Astrocyte (in vitro differentiated cells and primary cell): Measurements from ENCODE around the gene THSD7B. TPM values are rescaled to one million over a fixed set of nuclear protein-coding genes. Genes with fewer than 3 reads are reported as not detected.

Experiments used
- DNase-seq: peaks from one replicate; pipeline ENCODE4 v3.0.0-alpha.2; 2010; ENCODE audit warnings: low read depth
- FAIRE-seq: peaks from 2 replicates; lab custom pipeline; 2011; peaks lifted over from hg19 to GRCh38; lab: Jason Lieb, UNC
- H2AFZ ChIP-seq: 2 replicates; pipeline ENCODE4 v1.6.0; 2012; ENCODE audit warnings: low read depth, low read length, inconsistent platforms
- H3K27ac ChIP-seq: 2 replicates; pipeline ENCODE4 v1.5.1; 2011; ENCODE audit warnings: low read depth, low read length, inconsistent platforms
- H3K27me3 ChIP-seq: 2 replicates; pipeline ENCODE4 v1.6.0; 2011; ENCODE audit warnings: low read length, inconsistent platforms; ENCODE audit not compliant: insufficient read depth
- H3K36me3 ChIP-seq: 2 replicates; pipeline ENCODE4 v1.5.1; 2011; ENCODE audit warnings: low read length, inconsistent platforms; ENCODE audit not compliant: insufficient read depth
- H3K4me1 ChIP-seq: 2 replicates; pipeline ENCODE4 v1.5.1; 2011; ENCODE audit warnings: low read length, inconsistent platforms; ENCODE audit not compliant: insufficient read depth
- H3K4me2 ChIP-seq: 2 replicates; pipeline ENCODE4 v1.6.0; 2012; ENCODE audit warnings: low read length, inconsistent platforms
- H3K4me3 ChIP-seq: 2 replicates; pipeline ENCODE4 v1.5.1; 2011; ENCODE audit warnings: low read depth, mild to moderate bottlenecking, low read length, inconsistent platforms; ENCODE audit not compliant: insufficient read depth
- H3K79me2 ChIP-seq: 2 replicates; pipeline ENCODE4 v1.6.0; 2012; ENCODE audit warnings: mild to moderate bottlenecking, low read length, inconsistent platforms; ENCODE audit not compliant: insufficient read depth
- H3K9ac ChIP-seq: 2 replicates; pipeline ENCODE4 v1.6.0; 2012; ENCODE audit warnings: mild to moderate bottlenecking, low read length, inconsistent platforms
- H3K9me3 ChIP-seq: 2 replicates; pipeline ENCODE4 v1.5.1; 2012; ENCODE audit warnings: low read depth, mild to moderate bottlenecking, low read length, inconsistent platforms; ENCODE audit not compliant: insufficient read depth
- H4K20me1 ChIP-seq: 2 replicates; pipeline ENCODE4 v1.6.0; 2012; ENCODE audit warnings: low read length, inconsistent platforms; ENCODE audit not compliant: insufficient read depth
- H3K27ac Mint-ChIP-seq: one replicate; pipeline ENCODE4 v1.8.0; 2021; ENCODE audit warnings: mild to moderate bottlenecking, mixed read lengths; ENCODE audit not compliant: unreplicated experiment
- H3K27me3 Mint-ChIP-seq: one replicate; pipeline ENCODE4 v1.8.0; 2021; ENCODE audit warnings: low read depth, mixed read lengths; ENCODE audit not compliant: unreplicated experiment
- H3K36me3 Mint-ChIP-seq: one replicate; pipeline ENCODE4 v1.8.0; 2021; ENCODE audit warnings: low read depth, mixed read lengths; ENCODE audit not compliant: unreplicated experiment
- H3K4me1 Mint-ChIP-seq: one replicate; pipeline ENCODE4 v1.8.0; 2021; ENCODE audit warnings: low read depth, mixed read lengths; ENCODE audit not compliant: unreplicated experiment
- H3K4me3 Mint-ChIP-seq: one replicate; pipeline ENCODE4 v1.8.0; 2021; ENCODE audit warnings: mild to moderate bottlenecking, moderate library complexity, mixed read lengths; ENCODE audit not compliant: unreplicated experiment
- H3K9me3 Mint-ChIP-seq: one replicate; pipeline ENCODE4 v1.8.0; 2021; ENCODE audit warnings: mild to moderate bottlenecking, mixed read lengths; ENCODE audit not compliant: unreplicated experiment
- EZH2 ChIP-seq: IDR thresholded peaks from 2 replicates; pipeline ENCODE4 v1.6.1; 2012; ENCODE audit warnings: mild to moderate bottlenecking, low read length, inconsistent platforms; ENCODE audit not compliant: insufficient read depth
- total RNA-seq: library from RNA; stranded (reverse); gene quantifications from 2 replicates; pipeline ENCODE4 v1.2.1, GENCODE V29; 2021
- TF ChIP-seq, protein P1 (sequence below): IDR thresholded peaks from 2 replicates; pipeline ENCODE4 v1.5.1; 2011; ENCODE audit warnings: low read depth, mild to moderate bottlenecking, inconsistent platforms, low read length, moderate library complexity; ENCODE audit not compliant: insufficient read depth

Gene THSD7B
- total RNA-seq, 1 donor from 2014 or later: 0.18 TPM

DNA sequence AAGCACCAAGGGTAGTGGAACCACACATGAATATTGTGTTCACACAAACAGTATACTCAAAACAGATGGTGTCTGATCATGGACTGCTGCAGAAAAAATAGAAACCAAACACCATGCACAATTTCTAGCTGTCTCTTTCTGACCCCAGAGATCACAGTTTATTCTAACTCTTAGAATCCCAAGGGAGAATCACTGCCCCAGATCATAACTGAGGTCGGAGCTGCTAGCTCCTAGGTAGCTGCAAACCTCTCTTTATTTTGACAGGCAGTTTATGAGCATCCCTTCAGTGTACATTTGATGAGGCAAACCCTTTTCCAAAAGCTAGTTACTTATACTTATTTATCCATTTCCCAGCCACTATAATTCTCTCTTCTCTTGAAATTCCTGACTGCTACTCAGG lies 759.8 kb downstream of the THSD7B start:
- Mint-ChIP-seq H3K27ac (no peak overlapping the region), H3K36me3 (no peaks in the 10 kb centered on the region), H3K27me3 (no peaks in the 10 kb centered on the region), H3K4me3 (no peak overlapping the region), H3K9me3 (no peaks in the 10 kb centered on the region), H3K4me1 (peaks cover 3% of the 10 kb centered on the region)
- H3K9me3 ChIP-seq: no peaks in the 10 kb centered on the region
- DNase-seq (no peak), FAIRE-seq (no peak)
- H3K9ac ChIP-seq: no peak overlapping the region
- H3K4me1 ChIP-seq: no peaks in the 10 kb centered on the region
- TF ChIP-seq, protein P1, sequence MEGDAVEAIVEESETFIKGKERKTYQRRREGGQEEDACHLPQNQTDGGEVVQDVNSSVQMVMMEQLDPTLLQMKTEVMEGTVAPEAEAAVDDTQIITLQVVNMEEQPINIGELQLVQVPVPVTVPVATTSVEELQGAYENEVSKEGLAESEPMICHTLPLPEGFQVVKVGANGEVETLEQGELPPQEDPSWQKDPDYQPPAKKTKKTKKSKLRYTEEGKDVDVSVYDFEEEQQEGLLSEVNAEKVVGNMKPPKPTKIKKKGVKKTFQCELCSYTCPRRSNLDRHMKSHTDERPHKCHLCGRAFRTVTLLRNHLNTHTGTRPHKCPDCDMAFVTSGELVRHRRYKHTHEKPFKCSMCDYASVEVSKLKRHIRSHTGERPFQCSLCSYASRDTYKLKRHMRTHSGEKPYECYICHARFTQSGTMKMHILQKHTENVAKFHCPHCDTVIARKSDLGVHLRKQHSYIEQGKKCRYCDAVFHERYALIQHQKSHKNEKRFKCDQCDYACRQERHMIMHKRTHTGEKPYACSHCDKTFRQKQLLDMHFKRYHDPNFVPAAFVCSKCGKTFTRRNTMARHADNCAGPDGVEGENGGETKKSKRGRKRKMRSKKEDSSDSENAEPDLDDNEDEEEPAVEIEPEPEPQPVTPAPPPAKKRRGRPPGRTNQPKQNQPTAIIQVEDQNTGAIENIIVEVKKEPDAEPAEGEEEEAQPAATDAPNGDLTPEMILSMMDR: no peak
- no peak for TF ChIP-seq EZH2
- no peak overlapping the region for H3K4me2 ChIP-seq
- H3K79me2 ChIP-seq: no peaks in the 10 kb centered on the region
- H3K27ac ChIP-seq: no peak overlapping the region
- H3K27me3 ChIP-seq: no peaks in the 10 kb centered on the region
- no peaks in the 10 kb centered on the region for H3K36me3 ChIP-seq
- no peak overlapping the region for H2AFZ ChIP-seq
- H3K4me3 ChIP-seq: no peak overlapping the region
- no peaks in the 10 kb centered on the region for H4K20me1 ChIP-seq

DNA sequence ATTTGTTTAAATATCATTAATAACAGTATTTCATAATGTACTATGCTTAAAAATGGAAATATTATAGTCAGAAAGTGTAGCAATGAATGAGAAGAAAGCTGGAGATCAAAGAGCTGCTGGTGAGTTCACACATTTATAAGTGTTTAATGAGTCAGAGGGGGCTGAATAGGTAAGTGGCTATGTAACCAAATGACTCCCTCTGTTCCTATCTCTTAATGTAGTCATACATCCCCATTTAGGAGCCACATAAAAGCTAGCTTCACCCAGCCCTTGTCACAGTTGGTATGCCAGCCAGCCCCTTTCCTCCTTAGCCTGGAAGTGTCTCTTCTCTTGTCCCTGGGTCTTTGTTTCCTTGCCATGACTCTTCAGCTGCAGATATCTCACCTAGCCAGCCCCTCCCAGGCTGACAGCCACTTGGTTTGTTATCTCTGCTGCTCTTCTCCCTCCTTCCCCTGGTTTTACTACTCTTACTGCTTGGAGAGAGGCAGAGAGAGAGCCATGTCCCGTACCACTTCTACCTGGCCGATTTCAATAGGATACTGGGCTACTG lies 760.4 kb downstream of the THSD7B start:
- no peaks in the 10 kb centered on the region for H3K36me3 ChIP-seq
- H3K27me3 ChIP-seq: no peaks in the 10 kb centered on the region
- H3K27me3 Mint-ChIP-seq: no peaks in the 10 kb centered on the region

DNA sequence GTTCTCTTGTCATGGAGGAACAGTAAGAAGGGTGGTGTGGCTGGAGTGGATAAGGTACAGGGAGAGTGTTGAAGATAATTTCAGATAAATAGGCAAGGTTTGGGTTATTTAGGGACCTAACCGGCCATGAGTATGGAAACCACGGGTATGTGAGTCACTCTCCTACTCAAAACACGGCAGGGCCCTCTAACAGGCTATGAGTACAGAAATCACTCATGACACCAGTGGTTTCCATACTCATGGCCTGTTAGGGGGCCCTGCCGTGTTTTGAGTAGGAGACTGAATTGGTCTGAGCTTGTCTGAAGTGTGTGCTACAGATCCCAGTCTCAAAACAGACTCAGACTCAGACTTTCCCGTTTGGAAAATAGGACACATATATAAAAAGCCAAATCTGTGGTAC lies 770.6 kb downstream of the THSD7B start:
- Histone ChIP-seq H3K27ac (no peak overlapping the region), H3K4me1 (no peaks in the 10 kb centered on the region), H3K4me2 (no peak overlapping the region), H3K79me2 (no peaks in the 10 kb centered on the region), H3K9me3 (no peaks in the 10 kb centered on the region), H4K20me1 (no peaks in the 10 kb centered on the region), H3K27me3 (no peaks in the 10 kb centered on the region), H3K4me3 (no peak overlapping the region), H3K36me3 (no peaks in the 10 kb centered on the region), H3K9ac (no peak overlapping the region), H2AFZ (no peak overlapping the region)
- FAIRE-seq: no peak
- no peak overlapping the region for H3K4me3 Mint-ChIP-seq
- no peaks in the 10 kb centered on the region for H3K36me3 Mint-ChIP-seq
- no peak for DNase-seq
- TF ChIP-seq, protein P1: no peak
- no peak for TF ChIP-seq EZH2
- H3K9me3 Mint-ChIP-seq: no peaks in the 10 kb centered on the region
- H3K27me3 Mint-ChIP-seq: no peaks in the 10 kb centered on the region
- peaks cover 3% of the 10 kb centered on the region for H3K4me1 Mint-ChIP-seq
- H3K27ac Mint-ChIP-seq: no peak overlapping the region

More for the DNA sequence above, 760.4 kb downstream of the THSD7B start:
- no peaks in the 10 kb centered on the region for H3K9me3 Mint-ChIP-seq
- Histone ChIP-seq H2AFZ (no peak overlapping the region), H3K9me3 (no peaks in the 10 kb centered on the region), H3K4me1 (no peaks in the 10 kb centered on the region), H3K79me2 (no peaks in the 10 kb centered on the region), H3K9ac (no peak overlapping the region), H3K4me3 (no peak overlapping the region), H3K27ac (no peak overlapping the region), H4K20me1 (no peaks in the 10 kb centered on the region), H3K4me2 (no peak overlapping the region)
- FAIRE-seq (no peak), DNase-seq (no peak)
- H3K27ac Mint-ChIP-seq: no peak overlapping the region
- H3K36me3 Mint-ChIP-seq: no peaks in the 10 kb centered on the region
- H3K4me1 Mint-ChIP-seq: peaks cover 3% of the 10 kb centered on the region
- TF ChIP-seq, protein P1: no peak
- no peak for TF ChIP-seq EZH2
- no peak overlapping the region for H3K4me3 Mint-ChIP-seq
